ENCODE results near the gene LONP2. TPM values are rescaled to one million over a fixed set of nuclear protein-coding genes. Genes with fewer than 3 reads are reported as not detected.

The LONP2 gene
- total and polyA plus RNA-seq, 2 of the 13 experiments (the other 11 are each of a cell fraction or from before 2014, with no cell fraction given): 39.2 to 63.3 TPM

GRCh38 chr16:48385253-48386150 lies 141.4 kb downstream of the LONP2 start, which contains the start of gene SIAH1 (continued):
- TF ChIP-seq MTERF4 (CRISPR knock-in tag; IDR thresholded peaks at IDR 0.05): peak; percentile 77
- peak; percentile 88 for TF ChIP-seq ZNF883 (CRISPR knock-in tag; IDR thresholded peaks at IDR 0.05; ENCODE audit: not compliant biosample characterization)
- no peak for TF ChIP-seq ARHGAP35 (CRISPR knock-in tag; IDR thresholded peaks at IDR 0.05; ENCODE audit: borderline replicate concordance)
- TF ChIP-seq MLLT10 (CRISPR knock-in tag; IDR thresholded peaks at IDR 0.05): no peak
- 0 out of 2 replicates have a peak, but pooled peaks have one; percentile 40 for TF ChIP-seq BRCA1 (CRISPR knock-in tag; IDR thresholded peaks at IDR 0.05)
- TF ChIP-seq POLR2AphosphoS2 (IDR thresholded peaks at IDR 0.05; ENCODE audit: low read depth, low read length): no peak
- TF ChIP-seq ZFP41 (CRISPR knock-in tag; IDR thresholded peaks at IDR 0.05; ENCODE audit: borderline replicate concordance): no peak; the same call in 1 of the 2 replicates
- TF ChIP-seq ATM (IDR thresholded peaks at IDR 0.05; ENCODE audit: borderline replicate concordance): no peak
- TF ChIP-seq USF2 (IDR thresholded peaks at IDR 0.05; ENCODE audit: low read depth, low read length): no peak
- TF ChIP-seq USF2 (CRISPR knock-in tag; IDR thresholded peaks at IDR 0.05; ENCODE audit: borderline replicate concordance): peak; percentile 29; the same call in 1 of the 2 replicates
- no peak for TF ChIP-seq CHD2 (IDR thresholded peaks at IDR 0.05; ENCODE audit: low read depth, low read length)
- peak; percentile 32; the same call in 1 of the 2 replicates for TF ChIP-seq WIZ (CRISPR knock-in tag; IDR thresholded peaks at IDR 0.05)
- TF ChIP-seq ZZZ3 (CRISPR knock-in tag; IDR thresholded peaks at IDR 0.05; ENCODE audit: borderline replicate concordance): peak; percentile 41; the same call in 1 of the 2 replicates
- peak; percentile 92 for TF ChIP-seq ZFY (CRISPR knock-in tag; IDR thresholded peaks at IDR 0.05)
- TF ChIP-seq ZNF724P (CRISPR knock-in tag; IDR thresholded peaks at IDR 0.05; ENCODE audit: borderline replicate concordance): peak; percentile 69; the same call in 1 of the 2 replicates
